NK-92 treated with Interleukin-12 subunit alpha and Interleukin-12 subunit beta, amount 100 ng/mL, for 24 hours (cell line): ENCODE data around the gene MYT1.
A peak's percentile ranks its signal among the peaks of the same experiment; 100 is the strongest.

Experiments used
- DNase-seq: peaks from one replicate; lab custom pipeline; 2025; lab: John Stamatoyannopoulos, UW

The MYT1 gene

GRCh38 chr20:64247970-64248841, 84.0 kb downstream of the MYT1 start:
- no peak for DNase-seq

GRCh38 chr20:64250027-64250426, 85.8 kb downstream of the MYT1 start:
- DNase-seq: no peak

- DNase-seq: no peak
Measured at GRCh38 chr20:64253000-64253383, 88.7 kb downstream of the MYT1 start.

- no peak for DNase-seq
Measured at GRCh38 chr20:64253443-64253842, 89.2 kb downstream of the MYT1 start.

GRCh38 chr20:64254156-64254555, 89.9 kb downstream of the MYT1 start:
- no peak for DNase-seq

- no peak for DNase-seq
Measured at GRCh38 chr20:64254571-64255360, 90.5 kb downstream of the MYT1 start.

- peak; percentile 78 for DNase-seq
Measured at GRCh38 chr20:64255361-64256281, 91.4 kb downstream of the MYT1 start, which contains the start of gene PCMTD2. Gene PCMTD2, plus strand, starts transcription at chr20:64255748. Its CDS starts 4,218 bp downstream, at chr20:64259966.

- DNase-seq: no peak
Measured at GRCh38 chr20:64256282-64256935, 92.2 kb downstream of the MYT1 start.

GRCh38 chr20:64257107-64257757, 93.0 kb downstream of the MYT1 start:
- DNase-seq: no peak

- DNase-seq: no peak
Measured at GRCh38 chr20:64258071-64258823, 94.0 kb downstream of the MYT1 start.

- no peak for DNase-seq
Measured at GRCh38 chr20:64260239-64260638, 96.0 kb downstream of the MYT1 start.

GRCh38 chr20:64261138-64261537, 96.9 kb downstream of the MYT1 start:
- no peak for DNase-seq

- DNase-seq: no peak
Measured at GRCh38 chr20:64264091-64264490, 99.8 kb downstream of the MYT1 start.

- DNase-seq: no peak
Measured at GRCh38 chr20:64265201-64265600, 100.9 kb downstream of the MYT1 start.

- no peak for DNase-seq
Measured at GRCh38 chr20:64266988-64267387, 102.7 kb downstream of the MYT1 start.

- no peak for DNase-seq
Measured at GRCh38 chr20:64268174-64268573, 103.9 kb downstream of the MYT1 start.

GRCh38 chr20:64269604-64270411, 105.6 kb downstream of the MYT1 start:
- no peak for DNase-seq

- no peak for DNase-seq
Measured at GRCh38 chr20:64271636-64272035, 107.4 kb downstream of the MYT1 start.

GRCh38 chr20:64273109-64273508, 108.9 kb downstream of the MYT1 start:
- no peak for DNase-seq
